PC-3 (cell line): ENCODE measurements around the gene FH. TPM values are rescaled to one million over a fixed set of nuclear protein-coding genes. Genes with fewer than 3 reads are reported as not detected.

Experiments
- ATAC-seq: fragments of 200-7000 bp; cut with Tn5 transposase; 2 replicates; pipeline ENCODE4 v1.9.1; 2020; ENCODE audit warnings: mild to moderate bottlenecking, moderate library complexity
- BruUV-seq: library from RNA; stranded (reverse); fragments of 400-500 nt; replicated peaks from 2 replicates; lab custom pipeline; 2021; lab: Mats Ljungman, UMichigan
- CTCF ChIA-PET: fragments of 300-600 bp; sonication (Branson Sonifier 250); formaldehyde crosslinking; loops from one replicate; lab custom pipeline; 2022; ENCODE audit warnings: antibody characterized with exemption; lab: Charles Lee
- POLR2A ChIA-PET: fragments of 300-600 bp; sonication (Branson Sonifier 250); formaldehyde crosslinking; loops from one replicate; lab custom pipeline; 2022; ENCODE audit warnings: antibody characterized with exemption; ENCODE audit not compliant: unreplicated experiment; lab: Charles Lee
- DNase-seq: peaks from one replicate; pipeline ENCODE4 v3.0.0-alpha.2; 2015
- H2AFZ ChIP-seq: fragments of 300-600 bp; sonication (generic); 2 replicates; pipeline ENCODE4 v1.6.0; 2016; ENCODE audit warnings: antibody characterized with exemption, low read length
- H3F3A ChIP-seq: fragments of 300-600 bp; sonication (generic); one replicate; pipeline ENCODE4 v1.6.0; 2017; ENCODE audit warnings: antibody characterized with exemption, low read length, control low read depth, mild to moderate bottlenecking; ENCODE audit not compliant: unreplicated experiment
- H3K27ac ChIP-seq: fragments of 300-600 bp; sonication (generic); 2 replicates; pipeline ENCODE4 v1.5.1; 2016; ENCODE audit warnings: mild to moderate bottlenecking, low read length
- H3K27me3 ChIP-seq: fragments of 300-600 bp; sonication (generic); 2 replicates; pipeline ENCODE4 v1.6.1; 2016; ENCODE audit warnings: low read length, mixed read lengths
- H3K36me3 ChIP-seq: fragments of 300-600 bp; sonication (generic); 2 replicates; pipeline ENCODE4 v1.6.1; 2016; ENCODE audit warnings: low read depth, mixed run types, low read length, mixed read lengths
- H3K4me1 ChIP-seq: fragments of 300-600 bp; sonication (generic); 2 replicates; pipeline ENCODE4 v1.5.1; 2016; ENCODE audit warnings: low read length; ENCODE audit not compliant: insufficient read depth
- H3K4me2 ChIP-seq: fragments of 300-600 bp; sonication (generic); 2 replicates; pipeline ENCODE4 v1.6.0; 2016; ENCODE audit warnings: low read length
- H3K4me3 ChIP-seq: fragments of 300-600 bp; sonication (generic); 2 replicates; pipeline ENCODE4 v1.5.1; 2016; ENCODE audit warnings: mild to moderate bottlenecking, low read length, mixed read lengths
- H3K79me2 ChIP-seq: fragments of 300-600 bp; sonication (generic); 2 replicates; pipeline ENCODE4 v1.6.1; 2017; ENCODE audit warnings: low read length, mixed read lengths
- H3K9ac ChIP-seq: fragments of 300-600 bp; sonication (generic); 2 replicates; pipeline ENCODE4 v1.6.0; 2016; ENCODE audit warnings: mild to moderate bottlenecking, low read length
- H3K9me2 ChIP-seq: fragments of 300-600 bp; sonication (generic); replicated peaks from 2 replicates; pipeline ENCODE4 v1.6.1; 2016; ENCODE audit warnings: mixed run types, low read length, mixed read lengths
- H3K9me3 ChIP-seq: fragments of 300-600 bp; sonication (generic); 2 replicates; pipeline ENCODE4 v1.6.1; 2016; ENCODE audit warnings: low read length, mixed read lengths
- H4K20me1 ChIP-seq: fragments of 300-600 bp; sonication (generic); 2 replicates; pipeline ENCODE4 v1.6.1; 2016; ENCODE audit warnings: low read length, mixed read lengths
- CTCF ChIP-seq: fragments of 300-600 bp; sonication (generic); conservative IDR thresholded peaks from 2 replicates; pipeline ENCODE4 v1.5.1; 2017; ENCODE audit warnings: antibody characterized with exemption, low read depth, mild to moderate bottlenecking, low read length
- EZH2 ChIP-seq: fragments of 300-600 bp; sonication (generic); IDR thresholded peaks from one replicate; pipeline ENCODE4 v1.6.1; 2017; ENCODE audit warnings: antibody characterized with exemption, mild to moderate bottlenecking, low read length; ENCODE audit not compliant: unreplicated experiment
- EZH2phosphoT487 ChIP-seq: fragments of 300-600 bp; sonication (generic); IDR thresholded peaks from 2 replicates; pipeline ENCODE4 v1.6.1; 2018; ENCODE audit warnings: mild to moderate bottlenecking, antibody characterized with exemption, low read length, borderline replicate concordance
- intact Hi-C: fragments of 100-400 bp; cut with micrococcal nuclease; formaldehyde crosslinking; loops from 2 replicates; pipeline ENCODE4 v1.9.0; 2023
- total RNA-seq: library from RNA; depleted of rRNA; stranded (reverse); fragments of >200 nt; gene quantifications from 2 replicates; pipeline ENCODE4 v1.2.3, GENCODE V29; 2014

The FH gene
- total RNA-seq, 1 experiment from 2014 or later = 201 TPM

- ATAC-seq = no peak
- CTCF ChIA-PET = interaction anchor here (0.6 to 1.3 kb wide), 4 partner anchors 72 to 1612 kb away, joined by 3 to 7 read pairs (median 4); no protein-coding TSS in a partner anchor
- H3K27me3 ChIP-seq = no peaks in the 10 kb centered on the region
- no peaks in the 10 kb centered on the region for H3K79me2 ChIP-seq
- POLR2A ChIA-PET = interaction anchor here (0.6 kb wide), 1 partner anchor 22 kb away, joined by 4 read pairs; no protein-coding TSS in a partner anchor
- no peak overlapping the region for H3K27ac ChIP-seq
- BruUV-seq = no TSS peak
- no peak overlapping the region for H3K9ac ChIP-seq
- H3K4me1 ChIP-seq = peaks cover 29% of the 10 kb centered on the region
- H3F3A ChIP-seq = no peaks in the 10 kb centered on the region
- H3K9me2 ChIP-seq = no peaks in the 10 kb centered on the region
- no peaks in the 10 kb centered on the region for H3K9me3 ChIP-seq
- H3K36me3 ChIP-seq = no peaks in the 10 kb centered on the region
- no peak overlapping the region for H2AFZ ChIP-seq
- H3K4me2 ChIP-seq = no peak overlapping the region
- DNase-seq = no peak
- TF ChIP-seq CTCF (no peak), EZH2phosphoT487 (no peak), EZH2 (no peak)
- H4K20me1 ChIP-seq = no peaks in the 10 kb centered on the region
- no peak overlapping the region for H3K4me3 ChIP-seq
- intact Hi-C loops = loop anchor here (5.0 kb wide), 4 partner anchors 174 to 484 kb away; no protein-coding TSS in a partner anchor
These were observed 13.3 kb upstream of the FH start for GRCh38 chr1:241532864-241533263.

DNA sequence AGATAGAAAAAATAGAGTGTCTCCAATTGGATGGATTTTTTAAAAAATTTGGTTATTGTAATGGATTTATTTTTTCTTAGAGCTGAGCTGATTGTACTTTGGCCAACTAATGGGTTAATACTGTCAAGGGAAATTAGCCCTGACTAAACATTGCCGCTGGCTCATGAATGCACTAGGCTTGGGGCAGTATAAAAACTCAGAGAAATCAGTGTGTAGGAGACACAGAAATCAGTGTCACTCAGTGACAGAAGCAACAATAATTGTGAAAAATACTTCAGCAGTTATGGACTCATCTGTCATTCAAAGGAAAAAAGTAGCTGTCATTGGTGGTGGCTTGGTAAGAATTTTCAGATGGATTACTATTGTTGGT, 12.6 kb upstream of the FH start, which contains the start of gene KMO:
Gene KMO, plus strand, starts transcription at position 217 of the 370 bp plus-strand sequence. Its CDS starts 67 bp downstream, at position 284.
- H3K9me3 ChIP-seq = no peaks in the 10 kb centered on the region
- peaks cover 29% of the 10 kb centered on the region for H3K4me1 ChIP-seq
- ChIA-PET CTCF (interaction anchor here (0.5 to 1.3 kb wide), 5 partner anchors 73 to 95 kb away, joined by 3 to 7 read pairs (median 3); no protein-coding TSS in a partner anchor), POLR2A (interaction anchor here (0.6 kb wide), 1 partner anchor 23 kb away, joined by 4 read pairs; no protein-coding TSS in a partner anchor)
- H3K79me2 ChIP-seq = no peaks in the 10 kb centered on the region
- no peaks in the 10 kb centered on the region for H3K27me3 ChIP-seq
- TF ChIP-seq CTCF = no peak
- TF ChIP-seq EZH2 = no peak
- no peak for TF ChIP-seq EZH2phosphoT487
- no TSS peak for BruUV-seq
- intact Hi-C loops = loop anchor here (5.0 kb wide), 4 partner anchors 175 to 485 kb away; no protein-coding TSS in a partner anchor
- H3K9ac ChIP-seq = peak within 1 kb of the TSS; percentile 69
- H3K36me3 ChIP-seq = no peaks in the 10 kb centered on the region
- peak; percentile 52 for ATAC-seq
- H3K9me2 ChIP-seq = no peaks in the 10 kb centered on the region
- peak within 1 kb of the TSS; percentile 78 for H2AFZ ChIP-seq
- DNase-seq = peak; percentile 57
- H3K27ac ChIP-seq = peak within 1 kb of the TSS; percentile 47
- H3K4me2 ChIP-seq = peak within 1 kb of the TSS; percentile 88
- H3K4me3 ChIP-seq = peak within 1 kb of the TSS; percentile 69
- no peaks in the 10 kb centered on the region for H4K20me1 ChIP-seq
- H3F3A ChIP-seq = no peaks in the 10 kb centered on the region
